HL-60 (cell line): ENCODE measurements around the gene KCNE4.

Experiments
- GABPA ChIP-seq: IDR thresholded peaks from 2 replicates; pipeline ENCODE4 v1.6.1; 2012; ENCODE audit warnings: low read depth
- POLR2AphosphoS5 ChIP-seq: IDR thresholded peaks from 2 replicates; pipeline ENCODE4 v1.6.1; 2012; ENCODE audit warnings: low read depth
- SPI1 ChIP-seq: IDR thresholded peaks from 2 replicates; pipeline ENCODE4 v1.6.1; 2012; ENCODE audit warnings: low read depth, mild to moderate bottlenecking, borderline replicate concordance
- TF ChIP-seq, protein P1 (sequence below): IDR thresholded peaks from one replicate; pipeline ENCODE4 v1.5.1; 2011; ENCODE audit warnings: low read length, control low read depth, inconsistent platforms; ENCODE audit not compliant: insufficient read depth
- TF ChIP-seq, protein P2 (sequence below): IDR thresholded peaks from 2 replicates; pipeline ENCODE4 v1.6.1; 2012; ENCODE audit warnings: low read depth; ENCODE audit not compliant: insufficient replicate concordance

DNA sequence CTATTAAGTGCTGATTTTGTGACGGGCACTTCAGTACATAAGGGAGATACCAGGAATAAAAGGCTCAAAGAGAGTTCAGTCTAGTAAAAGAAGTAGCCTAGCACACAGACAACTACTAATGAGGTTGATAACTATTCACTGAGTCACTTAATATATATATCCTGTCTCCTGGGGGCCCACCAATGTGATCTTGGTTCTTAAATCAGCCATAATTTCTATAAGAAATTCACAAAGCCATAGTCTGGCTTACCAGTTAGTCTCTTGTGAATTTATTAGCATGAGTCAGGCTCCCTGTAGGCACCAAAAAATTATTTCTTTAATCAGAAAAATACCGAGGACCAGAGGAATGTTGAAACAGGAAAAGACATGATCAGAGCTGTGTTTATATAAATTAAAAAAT is 10.4 kb downstream of the KCNE4 start:
- TF ChIP-seq POLR2AphosphoS5 (no peak), GABPA (no peak), SPI1 (no peak)
- TF ChIP-seq, protein P1, sequence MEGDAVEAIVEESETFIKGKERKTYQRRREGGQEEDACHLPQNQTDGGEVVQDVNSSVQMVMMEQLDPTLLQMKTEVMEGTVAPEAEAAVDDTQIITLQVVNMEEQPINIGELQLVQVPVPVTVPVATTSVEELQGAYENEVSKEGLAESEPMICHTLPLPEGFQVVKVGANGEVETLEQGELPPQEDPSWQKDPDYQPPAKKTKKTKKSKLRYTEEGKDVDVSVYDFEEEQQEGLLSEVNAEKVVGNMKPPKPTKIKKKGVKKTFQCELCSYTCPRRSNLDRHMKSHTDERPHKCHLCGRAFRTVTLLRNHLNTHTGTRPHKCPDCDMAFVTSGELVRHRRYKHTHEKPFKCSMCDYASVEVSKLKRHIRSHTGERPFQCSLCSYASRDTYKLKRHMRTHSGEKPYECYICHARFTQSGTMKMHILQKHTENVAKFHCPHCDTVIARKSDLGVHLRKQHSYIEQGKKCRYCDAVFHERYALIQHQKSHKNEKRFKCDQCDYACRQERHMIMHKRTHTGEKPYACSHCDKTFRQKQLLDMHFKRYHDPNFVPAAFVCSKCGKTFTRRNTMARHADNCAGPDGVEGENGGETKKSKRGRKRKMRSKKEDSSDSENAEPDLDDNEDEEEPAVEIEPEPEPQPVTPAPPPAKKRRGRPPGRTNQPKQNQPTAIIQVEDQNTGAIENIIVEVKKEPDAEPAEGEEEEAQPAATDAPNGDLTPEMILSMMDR, result no peak
- TF ChIP-seq, protein P2, sequence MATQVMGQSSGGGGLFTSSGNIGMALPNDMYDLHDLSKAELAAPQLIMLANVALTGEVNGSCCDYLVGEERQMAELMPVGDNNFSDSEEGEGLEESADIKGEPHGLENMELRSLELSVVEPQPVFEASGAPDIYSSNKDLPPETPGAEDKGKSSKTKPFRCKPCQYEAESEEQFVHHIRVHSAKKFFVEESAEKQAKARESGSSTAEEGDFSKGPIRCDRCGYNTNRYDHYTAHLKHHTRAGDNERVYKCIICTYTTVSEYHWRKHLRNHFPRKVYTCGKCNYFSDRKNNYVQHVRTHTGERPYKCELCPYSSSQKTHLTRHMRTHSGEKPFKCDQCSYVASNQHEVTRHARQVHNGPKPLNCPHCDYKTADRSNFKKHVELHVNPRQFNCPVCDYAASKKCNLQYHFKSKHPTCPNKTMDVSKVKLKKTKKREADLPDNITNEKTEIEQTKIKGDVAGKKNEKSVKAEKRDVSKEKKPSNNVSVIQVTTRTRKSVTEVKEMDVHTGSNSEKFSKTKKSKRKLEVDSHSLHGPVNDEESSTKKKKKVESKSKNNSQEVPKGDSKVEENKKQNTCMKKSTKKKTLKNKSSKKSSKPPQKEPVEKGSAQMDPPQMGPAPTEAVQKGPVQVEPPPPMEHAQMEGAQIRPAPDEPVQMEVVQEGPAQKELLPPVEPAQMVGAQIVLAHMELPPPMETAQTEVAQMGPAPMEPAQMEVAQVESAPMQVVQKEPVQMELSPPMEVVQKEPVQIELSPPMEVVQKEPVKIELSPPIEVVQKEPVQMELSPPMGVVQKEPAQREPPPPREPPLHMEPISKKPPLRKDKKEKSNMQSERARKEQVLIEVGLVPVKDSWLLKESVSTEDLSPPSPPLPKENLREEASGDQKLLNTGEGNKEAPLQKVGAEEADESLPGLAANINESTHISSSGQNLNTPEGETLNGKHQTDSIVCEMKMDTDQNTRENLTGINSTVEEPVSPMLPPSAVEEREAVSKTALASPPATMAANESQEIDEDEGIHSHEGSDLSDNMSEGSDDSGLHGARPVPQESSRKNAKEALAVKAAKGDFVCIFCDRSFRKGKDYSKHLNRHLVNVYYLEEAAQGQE, result no peak
